GM10847 (cell line): Measurements from ENCODE around the gene DKK2.

Source experiments
- POLR2A ChIP-seq: IDR thresholded peaks from 2 replicates; pipeline ENCODE4 v1.6.1; 2011; ENCODE audit not compliant: insufficient read length; ENCODE audit errors: extremely low read depth

DKK2 gene

GRCh38 chr4:107034996-107035818 lies 906 bp downstream of the DKK2 start:
- no peak for TF ChIP-seq POLR2A

- no peak for TF ChIP-seq POLR2A
These were observed 1.8 kb downstream of the DKK2 start for GRCh38 chr4:107034091-107034995.

- no peak for TF ChIP-seq POLR2A
These were observed 8.7 kb downstream of the DKK2 start for GRCh38 chr4:107027379-107027778.

- TF ChIP-seq POLR2A = no peak
These were observed 17.8 kb downstream of the DKK2 start for GRCh38 chr4:107018344-107018735.

- no peak for TF ChIP-seq POLR2A
These were observed 18.4 kb downstream of the DKK2 start for GRCh38 chr4:107017443-107018343.

- no peak for TF ChIP-seq POLR2A
These were observed 24.8 kb downstream of the DKK2 start for GRCh38 chr4:107011312-107011711.

- TF ChIP-seq POLR2A = no peak
These were observed 26.7 kb downstream of the DKK2 start for GRCh38 chr4:107009196-107009968.

- TF ChIP-seq POLR2A = no peak
These were observed 28.0 kb downstream of the DKK2 start for GRCh38 chr4:107008115-107008514.

- no peak for TF ChIP-seq POLR2A
These were observed 29.9 kb downstream of the DKK2 start for GRCh38 chr4:107006218-107006617.

- TF ChIP-seq POLR2A = no peak
These were observed 39.6 kb downstream of the DKK2 start for GRCh38 chr4:106996490-106996889.

- no peak for TF ChIP-seq POLR2A
These were observed 42.3 kb downstream of the DKK2 start for GRCh38 chr4:106993827-106994226.

- TF ChIP-seq POLR2A = no peak
These were observed 48.8 kb downstream of the DKK2 start for GRCh38 chr4:106987311-106987710.

- no peak for TF ChIP-seq POLR2A
These were observed 49.6 kb downstream of the DKK2 start for GRCh38 chr4:106986486-106986885.

GRCh38 chr4:106985830-106986229 lies 50.3 kb downstream of the DKK2 start:
- TF ChIP-seq POLR2A = no peak

- no peak for TF ChIP-seq POLR2A
These were observed 53.4 kb downstream of the DKK2 start for GRCh38 chr4:106982711-106983211.

GRCh38 chr4:106981431-106981830 lies 54.7 kb downstream of the DKK2 start:
- TF ChIP-seq POLR2A = no peak
